PC-3 (cell line): ENCODE results near the gene CFAP46. TPM values are rescaled to one million over a fixed set of nuclear protein-coding genes. Genes with fewer than 3 reads are reported as not detected.

Experiments used
- ATAC-seq: fragments of 200-7000 bp; cut with Tn5 transposase; 2 replicates; pipeline ENCODE4 v1.9.1; 2020; ENCODE audit warnings: mild to moderate bottlenecking, moderate library complexity
- BruUV-seq: library from RNA; stranded (reverse); fragments of 400-500 nt; replicated peaks from 2 replicates; lab custom pipeline; 2021; lab: Mats Ljungman, UMichigan
- CTCF ChIA-PET: fragments of 300-600 bp; sonication (Branson Sonifier 250); formaldehyde crosslinking; loops from one replicate; lab custom pipeline; 2022; ENCODE audit warnings: antibody characterized with exemption; lab: Charles Lee
- POLR2A ChIA-PET: fragments of 300-600 bp; sonication (Branson Sonifier 250); formaldehyde crosslinking; loops from one replicate; lab custom pipeline; 2022; ENCODE audit warnings: antibody characterized with exemption; ENCODE audit not compliant: unreplicated experiment; lab: Charles Lee
- DNase-seq: peaks from one replicate; pipeline ENCODE4 v3.0.0-alpha.2; 2015
- H2AFZ ChIP-seq: fragments of 300-600 bp; sonication (generic); 2 replicates; pipeline ENCODE4 v1.6.0; 2016; ENCODE audit warnings: antibody characterized with exemption, low read length
- H3F3A ChIP-seq: fragments of 300-600 bp; sonication (generic); one replicate; pipeline ENCODE4 v1.6.0; 2017; ENCODE audit warnings: antibody characterized with exemption, low read length, control low read depth, mild to moderate bottlenecking; ENCODE audit not compliant: unreplicated experiment
- H3K27ac ChIP-seq: fragments of 300-600 bp; sonication (generic); 2 replicates; pipeline ENCODE4 v1.5.1; 2016; ENCODE audit warnings: mild to moderate bottlenecking, low read length
- H3K27me3 ChIP-seq: fragments of 300-600 bp; sonication (generic); 2 replicates; pipeline ENCODE4 v1.6.1; 2016; ENCODE audit warnings: low read length, mixed read lengths
- H3K36me3 ChIP-seq: fragments of 300-600 bp; sonication (generic); 2 replicates; pipeline ENCODE4 v1.6.1; 2016; ENCODE audit warnings: low read depth, mixed run types, low read length, mixed read lengths
- H3K4me1 ChIP-seq: fragments of 300-600 bp; sonication (generic); 2 replicates; pipeline ENCODE4 v1.5.1; 2016; ENCODE audit warnings: low read length; ENCODE audit not compliant: insufficient read depth
- H3K4me2 ChIP-seq: fragments of 300-600 bp; sonication (generic); 2 replicates; pipeline ENCODE4 v1.6.0; 2016; ENCODE audit warnings: low read length
- H3K4me3 ChIP-seq: fragments of 300-600 bp; sonication (generic); 2 replicates; pipeline ENCODE4 v1.5.1; 2016; ENCODE audit warnings: mild to moderate bottlenecking, low read length, mixed read lengths
- H3K79me2 ChIP-seq: fragments of 300-600 bp; sonication (generic); 2 replicates; pipeline ENCODE4 v1.6.1; 2017; ENCODE audit warnings: low read length, mixed read lengths
- H3K9ac ChIP-seq: fragments of 300-600 bp; sonication (generic); 2 replicates; pipeline ENCODE4 v1.6.0; 2016; ENCODE audit warnings: mild to moderate bottlenecking, low read length
- H3K9me2 ChIP-seq: fragments of 300-600 bp; sonication (generic); replicated peaks from 2 replicates; pipeline ENCODE4 v1.6.1; 2016; ENCODE audit warnings: mixed run types, low read length, mixed read lengths
- H3K9me3 ChIP-seq: fragments of 300-600 bp; sonication (generic); 2 replicates; pipeline ENCODE4 v1.6.1; 2016; ENCODE audit warnings: low read length, mixed read lengths
- H4K20me1 ChIP-seq: fragments of 300-600 bp; sonication (generic); 2 replicates; pipeline ENCODE4 v1.6.1; 2016; ENCODE audit warnings: low read length, mixed read lengths
- EZH2 ChIP-seq: fragments of 300-600 bp; sonication (generic); IDR thresholded peaks from one replicate; pipeline ENCODE4 v1.6.1; 2017; ENCODE audit warnings: antibody characterized with exemption, mild to moderate bottlenecking, low read length; ENCODE audit not compliant: unreplicated experiment
- EZH2phosphoT487 ChIP-seq: fragments of 300-600 bp; sonication (generic); IDR thresholded peaks from 2 replicates; pipeline ENCODE4 v1.6.1; 2018; ENCODE audit warnings: mild to moderate bottlenecking, antibody characterized with exemption, low read length, borderline replicate concordance
- intact Hi-C: fragments of 100-400 bp; cut with micrococcal nuclease; formaldehyde crosslinking; loops from 2 replicates; pipeline ENCODE4 v1.9.0; 2023
- total RNA-seq: library from RNA; depleted of rRNA; stranded (reverse); fragments of >200 nt; gene quantifications from 2 replicates; pipeline ENCODE4 v1.2.3, GENCODE V29; 2014
- TF ChIP-seq, protein P1 (sequence below): fragments of 300-600 bp; sonication (generic); conservative IDR thresholded peaks from 2 replicates; pipeline ENCODE4 v1.5.1; 2017; ENCODE audit warnings: antibody characterized with exemption, low read depth, mild to moderate bottlenecking, low read length

Gene CFAP46
- total RNA-seq, 1 experiment from 2014 or later = 0.04 TPM

DNA sequence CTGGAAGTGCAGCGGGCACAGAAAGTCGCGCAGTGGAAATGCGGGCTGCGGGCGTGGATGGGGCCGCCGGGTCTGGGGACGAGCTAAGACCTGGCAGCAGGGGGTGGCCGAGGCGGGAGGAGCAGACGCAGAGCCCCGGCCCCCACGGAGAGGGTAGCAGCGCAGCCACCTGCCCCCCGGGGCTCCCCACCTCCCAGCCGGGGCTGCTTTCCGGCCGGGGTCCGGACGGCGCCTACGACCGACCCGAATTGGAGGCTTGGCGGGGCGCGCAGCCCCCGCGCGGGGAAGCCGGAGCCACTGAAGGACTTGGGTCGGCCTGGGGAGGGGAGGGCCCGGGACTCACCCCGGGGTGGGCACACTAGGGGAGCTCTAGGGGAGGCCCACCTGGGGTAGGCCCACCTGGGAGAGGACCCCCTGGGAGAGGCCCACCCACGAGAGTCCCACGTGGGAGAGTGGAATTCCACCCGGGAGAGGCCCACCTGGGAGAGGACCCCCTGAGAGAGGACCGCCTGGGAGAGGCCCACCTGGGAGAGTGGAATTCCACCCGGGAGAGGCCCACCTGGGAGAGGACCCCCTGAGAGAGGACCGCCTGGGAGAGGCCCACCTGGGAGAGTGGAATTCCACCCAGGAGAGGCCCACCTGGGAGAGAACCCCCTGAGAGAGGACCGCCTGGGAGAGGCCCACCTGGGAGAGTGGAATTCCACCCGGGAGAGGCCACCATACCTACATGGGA lies 854 bp upstream of the CFAP46 start:
- no peaks in the 10 kb centered on the region for H3F3A ChIP-seq
- H3K36me3 ChIP-seq = no peaks in the 10 kb centered on the region
- no peak for DNase-seq
- CTCF ChIA-PET = no interaction called here
- TF ChIP-seq EZH2 (no peak), EZH2phosphoT487 (no peak)
- TF ChIP-seq, protein P1, sequence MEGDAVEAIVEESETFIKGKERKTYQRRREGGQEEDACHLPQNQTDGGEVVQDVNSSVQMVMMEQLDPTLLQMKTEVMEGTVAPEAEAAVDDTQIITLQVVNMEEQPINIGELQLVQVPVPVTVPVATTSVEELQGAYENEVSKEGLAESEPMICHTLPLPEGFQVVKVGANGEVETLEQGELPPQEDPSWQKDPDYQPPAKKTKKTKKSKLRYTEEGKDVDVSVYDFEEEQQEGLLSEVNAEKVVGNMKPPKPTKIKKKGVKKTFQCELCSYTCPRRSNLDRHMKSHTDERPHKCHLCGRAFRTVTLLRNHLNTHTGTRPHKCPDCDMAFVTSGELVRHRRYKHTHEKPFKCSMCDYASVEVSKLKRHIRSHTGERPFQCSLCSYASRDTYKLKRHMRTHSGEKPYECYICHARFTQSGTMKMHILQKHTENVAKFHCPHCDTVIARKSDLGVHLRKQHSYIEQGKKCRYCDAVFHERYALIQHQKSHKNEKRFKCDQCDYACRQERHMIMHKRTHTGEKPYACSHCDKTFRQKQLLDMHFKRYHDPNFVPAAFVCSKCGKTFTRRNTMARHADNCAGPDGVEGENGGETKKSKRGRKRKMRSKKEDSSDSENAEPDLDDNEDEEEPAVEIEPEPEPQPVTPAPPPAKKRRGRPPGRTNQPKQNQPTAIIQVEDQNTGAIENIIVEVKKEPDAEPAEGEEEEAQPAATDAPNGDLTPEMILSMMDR = no peak
- H3K4me3 ChIP-seq = no peak overlapping the region
- H2AFZ ChIP-seq = no peak overlapping the region
- intact Hi-C loops = no loop called here
- peaks cover 12% of the 10 kb centered on the region for H3K27me3 ChIP-seq
- no peaks in the 10 kb centered on the region for H3K4me1 ChIP-seq
- no peak for ATAC-seq
- no peak overlapping the region for H3K4me2 ChIP-seq
- BruUV-seq = no TSS peak
- POLR2A ChIA-PET = no interaction called here
- H3K9me2 ChIP-seq = no peaks in the 10 kb centered on the region
- H3K9ac ChIP-seq = no peak overlapping the region
- H3K27ac ChIP-seq = no peak overlapping the region
- no peaks in the 10 kb centered on the region for H3K9me3 ChIP-seq
- H4K20me1 ChIP-seq = no peaks in the 10 kb centered on the region
- no peaks in the 10 kb centered on the region for H3K79me2 ChIP-seq

- DNase-seq = no peak
- Histone ChIP-seq H3K27me3 (peaks cover 25% of the 10 kb centered on the region), H3K4me2 (no peak overlapping the region), H3K9me2 (no peaks in the 10 kb centered on the region), H3K36me3 (no peaks in the 10 kb centered on the region), H3K4me3 (no peak overlapping the region), H3K9me3 (no peaks in the 10 kb centered on the region), H3K9ac (no peak overlapping the region), H3K27ac (no peak overlapping the region), H3K79me2 (no peaks in the 10 kb centered on the region), H3F3A (no peaks in the 10 kb centered on the region), H2AFZ (no peak overlapping the region), H4K20me1 (no peaks in the 10 kb centered on the region), H3K4me1 (no peaks in the 10 kb centered on the region)
- ChIA-PET CTCF (no interaction called here), POLR2A (no interaction called here)
- TF ChIP-seq, protein P1 = no peak
- TF ChIP-seq EZH2phosphoT487 = no peak
- TF ChIP-seq EZH2 = no peak
- intact Hi-C loops = no loop called here
- no peak for ATAC-seq
- no TSS peak for BruUV-seq
Measured at GRCh38 chr10:132941640-132942051, 724 bp downstream of the CFAP46 start.

DNA sequence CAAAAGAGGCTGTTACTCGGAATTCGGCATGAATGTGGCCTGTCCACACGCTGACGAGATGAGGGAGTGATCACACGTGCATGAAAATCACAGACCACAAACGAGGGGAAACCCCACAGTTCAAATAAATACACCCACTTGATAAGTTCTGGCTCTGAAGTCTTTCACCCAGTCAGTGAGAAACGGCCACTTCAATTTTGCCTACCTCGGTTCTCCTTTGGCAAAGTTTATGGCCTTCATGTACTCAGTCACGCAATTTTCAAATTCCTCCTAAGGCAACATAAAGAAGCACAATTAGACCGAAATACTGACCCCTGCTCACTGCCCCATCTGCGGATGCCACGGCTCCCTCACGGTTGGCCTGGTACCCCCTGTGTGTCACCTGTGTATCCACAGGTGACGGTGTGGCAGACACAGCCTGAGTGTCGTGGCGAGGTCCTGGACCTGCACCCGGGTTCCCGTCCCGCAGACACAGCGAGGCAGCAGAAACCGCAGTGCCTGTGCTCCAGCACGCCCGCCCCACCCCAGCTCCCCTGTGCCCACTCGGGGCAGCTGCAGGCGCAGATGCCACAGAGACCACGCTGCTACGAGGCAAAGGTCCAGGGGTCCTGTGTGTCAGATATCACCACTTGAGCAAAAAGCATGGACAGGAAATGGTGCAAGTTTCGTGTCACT lies 1.4 kb downstream of the CFAP46 start:
- H2AFZ ChIP-seq = no peak overlapping the region
- H3K4me2 ChIP-seq = no peak overlapping the region
- intact Hi-C loops = loop anchor here (1.0 kb wide), 1 partner anchor 183 kb away; no protein-coding TSS in a partner anchor
- no TSS peak for BruUV-seq
- H3F3A ChIP-seq = no peaks in the 10 kb centered on the region
- H3K79me2 ChIP-seq = no peaks in the 10 kb centered on the region
- TF ChIP-seq EZH2 = no peak
- TF ChIP-seq, protein P1 = no peak
- TF ChIP-seq EZH2phosphoT487 = no peak
- no peaks in the 10 kb centered on the region for H3K9me3 ChIP-seq
- CTCF ChIA-PET = no interaction called here
- POLR2A ChIA-PET = no interaction called here
- no peak overlapping the region for H3K9ac ChIP-seq
- no peaks in the 10 kb centered on the region for H3K9me2 ChIP-seq
- ATAC-seq (no peak), DNase-seq (no peak)
- H3K4me3 ChIP-seq = no peak overlapping the region
- H3K4me1 ChIP-seq = no peaks in the 10 kb centered on the region
- H3K27me3 ChIP-seq = peaks cover 29% of the 10 kb centered on the region
- no peak overlapping the region for H3K27ac ChIP-seq
- no peaks in the 10 kb centered on the region for H3K36me3 ChIP-seq
- H4K20me1 ChIP-seq = no peaks in the 10 kb centered on the region
